HCT116 (cell line): Measurements from ENCODE around the gene PLCL2.

ENCODE experiments used
- CTCF ChIP-seq, 3 experiments: fragments of 200-600 bp in 1 of 3; sonication (generic) in 1 of 3; IDR thresholded peaks in 2 of 3; conservative IDR thresholded peaks in 1 of 3; 2 replicates each; pipeline ENCODE4 v1.5.1; 2012 to 2017; ENCODE audit warnings: low read depth in 2 of 3, low read length in 2 of 3, antibody characterized with exemption in 1 of 3, borderline replicate concordance in 1 of 3, control low read depth in 1 of 3, mild to moderate bottlenecking in 1 of 3, mixed read lengths in 1 of 3, mixed run types in 1 of 3, moderate library complexity in 1 of 3; ENCODE audit not compliant: insufficient read depth in 1 of 3
- EZH2phosphoT487 ChIP-seq: fragments of 200-600 bp; IDR thresholded peaks from 2 replicates; pipeline ENCODE4 v1.6.1; 2018; ENCODE audit warnings: antibody characterized with exemption, borderline replicate concordance
- POLR2A ChIP-seq: IDR thresholded peaks from 2 replicates; pipeline ENCODE4 v1.7.0; 2011; ENCODE audit warnings: borderline replicate concordance; ENCODE audit not compliant: insufficient read depth, insufficient read length; ENCODE audit errors: extremely low read depth
- POLR2AphosphoS5 ChIP-seq: IDR thresholded peaks from 2 replicates; pipeline ENCODE4 v1.6.1; 2011; ENCODE audit warnings: mild to moderate bottlenecking, low read depth, low read length, moderate library complexity
- SRF ChIP-seq: IDR thresholded peaks from 2 replicates; pipeline ENCODE4 v1.6.1; 2012; ENCODE audit warnings: low read depth

GRCh38 chr3:16855497-16855896 lies 29.3 kb upstream of the PLCL2 start:
- no peak for TF ChIP-seq POLR2A
- TF ChIP-seq POLR2AphosphoS5: no peak
- no peak for TF ChIP-seq SRF
- TF ChIP-seq CTCF (IDR thresholded peaks at IDR 0.05 in 2 of 3, conservative IDR thresholded peaks at IDR 0.05 in 1 of 3; ENCODE audit: borderline replicate concordance in 1 of 3, insufficient read depth in 1 of 3, low read depth in 2 of 3, low read length in 2 of 3): no peak
- no peak for TF ChIP-seq EZH2phosphoT487
